WI38 (cell line): ENCODE results near the gene ITPR1.

Experiments used
- H3K4me3 ChIP-seq: 2 replicates; pipeline ENCODE4 v1.5.1; 2011; ENCODE audit warnings: low read depth, mild to moderate bottlenecking, control low read depth, low read length
- CTCF ChIP-seq: IDR thresholded peaks from 2 replicates; pipeline ENCODE4 v1.5.1; 2012; ENCODE audit warnings: low read depth, mild to moderate bottlenecking, control low read depth, low read length

Gene ITPR1

GRCh38 chr3:4549896-4550295 is 56.7 kb downstream of the ITPR1 start:
- no peak for TF ChIP-seq CTCF
- no peak overlapping the region for H3K4me3 ChIP-seq

- no peak for TF ChIP-seq CTCF
- H3K4me3 ChIP-seq: no peak overlapping the region
These were observed 58.0 kb downstream of the ITPR1 start for GRCh38 chr3:4551051-4551711.

GRCh38 chr3:4551794-4552442 is 58.8 kb downstream of the ITPR1 start:
- no peak overlapping the region for H3K4me3 ChIP-seq
- no peak for TF ChIP-seq CTCF

GRCh38 chr3:4552811-4553210 is 59.7 kb downstream of the ITPR1 start:
- H3K4me3 ChIP-seq: no peak overlapping the region
- TF ChIP-seq CTCF: no peak

GRCh38 chr3:4561661-4562060 is 68.5 kb downstream of the ITPR1 start:
- no peak for TF ChIP-seq CTCF
- H3K4me3 ChIP-seq: no peak overlapping the region

GRCh38 chr3:4562595-4562994 is 69.4 kb downstream of the ITPR1 start:
- no peak for TF ChIP-seq CTCF

GRCh38 chr3:4564270-4564669 is 71.1 kb downstream of the ITPR1 start:
- no peak overlapping the region for H3K4me3 ChIP-seq
- TF ChIP-seq CTCF: no peak

More at GRCh38 chr3:4562595-4562994, 69.4 kb downstream of the ITPR1 start:
- H3K4me3 ChIP-seq: no peak overlapping the region
